D721Med (cell line): Measurements from ENCODE around the gene CDCA8.

ENCODE experiments used
- DNase-seq: peaks from one replicate; pipeline ENCODE4 v3.0.0; 2011; ENCODE audit warnings: low spot score; ENCODE audit not compliant: insufficient read length
- FAIRE-seq: peaks from 2 replicates; lab custom pipeline; 2011; peaks lifted over from hg19 to GRCh38; lab: Jason Lieb, UNC
- CTCF ChIP-seq: IDR thresholded peaks from 2 replicates; pipeline ENCODE4 v1.5.1; 2012; ENCODE audit warnings: mild to moderate bottlenecking, control low read depth; ENCODE audit not compliant: insufficient read depth; ENCODE audit errors: missing control alignments

Gene CDCA8

DNA sequence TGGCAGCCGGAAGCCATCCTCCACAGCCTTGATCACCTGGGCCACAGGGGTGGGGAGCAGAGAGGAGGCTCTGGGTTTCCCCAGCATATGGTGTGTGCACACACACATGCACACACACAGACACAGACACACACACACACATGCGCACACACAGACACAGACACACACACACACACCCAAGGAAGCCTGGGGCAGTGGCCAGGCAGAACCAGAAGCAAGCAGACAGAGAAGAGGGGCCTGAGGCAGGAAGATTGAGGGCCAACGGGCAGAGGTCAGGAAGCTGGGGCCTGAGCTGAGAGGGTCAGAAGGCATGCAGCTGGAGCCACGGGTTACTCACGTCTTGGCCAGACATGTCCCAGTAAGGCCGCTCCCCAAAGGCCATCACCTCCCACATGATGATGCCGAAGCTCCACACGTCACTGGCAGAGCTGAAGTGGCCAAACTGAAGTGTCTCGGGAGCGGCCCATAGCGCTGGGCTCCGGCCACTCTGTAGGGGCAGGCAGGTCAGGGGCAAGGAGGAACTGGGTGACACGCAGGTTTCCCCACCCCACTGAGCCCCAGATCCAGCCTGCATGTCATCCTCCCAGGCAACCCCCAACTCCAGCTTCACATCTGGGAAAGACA lies 27.4 kb downstream of the CDCA8 start:
- no peak for TF ChIP-seq CTCF
- no peak for FAIRE-seq

DNA sequence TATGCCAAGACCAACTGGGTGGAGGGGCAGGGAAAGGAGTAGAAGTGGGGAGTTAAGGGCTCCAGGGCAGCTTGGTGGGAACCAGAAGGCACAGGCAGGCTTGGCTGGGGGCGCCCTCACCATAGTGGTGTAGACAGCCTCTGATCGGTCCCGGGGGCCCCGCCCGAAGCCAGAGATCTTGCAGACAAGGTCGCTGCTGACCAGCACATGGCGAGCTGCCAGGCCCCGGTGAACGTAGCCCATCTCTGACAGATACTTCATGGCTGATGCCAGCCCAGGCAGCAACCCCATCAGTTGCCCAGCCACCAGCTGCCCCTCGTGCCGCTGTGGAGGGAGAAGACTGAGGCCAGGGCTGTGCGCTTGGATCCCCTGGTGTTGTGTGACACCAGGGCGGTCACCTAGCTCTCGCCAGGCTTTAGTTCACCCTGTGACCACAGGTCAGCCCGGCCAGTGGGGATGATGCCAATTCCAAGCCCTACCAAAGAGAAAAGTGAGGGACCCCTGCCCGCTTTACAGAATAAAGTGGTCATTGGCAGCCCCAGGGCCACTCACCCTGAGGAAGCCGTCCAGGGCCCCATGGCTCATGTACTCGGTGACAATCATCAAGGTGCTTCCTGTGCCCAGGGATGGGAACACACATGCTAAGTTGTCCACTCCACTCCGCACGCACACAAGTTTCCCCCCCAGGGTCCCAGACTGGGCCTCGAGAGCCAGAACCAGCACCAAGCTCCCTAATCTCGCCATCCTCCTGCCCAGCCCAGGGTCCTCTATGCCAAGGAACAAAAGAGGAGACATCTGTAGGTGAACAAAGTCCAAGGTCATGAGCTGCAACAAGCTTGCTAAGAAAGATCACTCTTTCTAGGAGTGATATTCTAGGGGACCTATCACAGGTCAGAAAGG lies 28.2 kb downstream of the CDCA8 start:
- TF ChIP-seq CTCF, result no peak
- FAIRE-seq (no peak), DNase-seq (no peak)

More for the DNA sequence above, 27.4 kb downstream of the CDCA8 start:
- DNase-seq, result no peak

DNA sequence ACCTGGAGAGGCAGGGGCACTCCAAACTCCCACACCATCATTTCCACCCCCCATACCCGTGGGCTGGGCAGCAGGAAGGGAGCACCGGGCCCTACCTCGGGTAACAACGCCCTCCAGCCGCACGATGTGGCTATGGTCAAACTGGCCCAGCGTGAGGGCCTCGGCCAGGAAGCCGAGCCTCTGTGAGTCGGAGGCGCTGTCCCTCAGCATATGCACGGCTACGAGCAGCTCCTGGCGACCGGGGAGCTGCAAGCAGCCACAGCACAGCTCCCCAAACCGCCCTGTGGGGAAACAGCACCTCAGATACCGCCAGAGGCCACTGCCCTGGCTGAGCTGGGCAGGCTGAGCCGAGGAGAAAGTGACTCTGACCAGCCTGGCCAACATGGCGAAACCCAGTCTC lies 29.2 kb downstream of the CDCA8 start:
- FAIRE-seq, result no peak
- no peak for DNase-seq
- TF ChIP-seq CTCF, result no peak

DNA sequence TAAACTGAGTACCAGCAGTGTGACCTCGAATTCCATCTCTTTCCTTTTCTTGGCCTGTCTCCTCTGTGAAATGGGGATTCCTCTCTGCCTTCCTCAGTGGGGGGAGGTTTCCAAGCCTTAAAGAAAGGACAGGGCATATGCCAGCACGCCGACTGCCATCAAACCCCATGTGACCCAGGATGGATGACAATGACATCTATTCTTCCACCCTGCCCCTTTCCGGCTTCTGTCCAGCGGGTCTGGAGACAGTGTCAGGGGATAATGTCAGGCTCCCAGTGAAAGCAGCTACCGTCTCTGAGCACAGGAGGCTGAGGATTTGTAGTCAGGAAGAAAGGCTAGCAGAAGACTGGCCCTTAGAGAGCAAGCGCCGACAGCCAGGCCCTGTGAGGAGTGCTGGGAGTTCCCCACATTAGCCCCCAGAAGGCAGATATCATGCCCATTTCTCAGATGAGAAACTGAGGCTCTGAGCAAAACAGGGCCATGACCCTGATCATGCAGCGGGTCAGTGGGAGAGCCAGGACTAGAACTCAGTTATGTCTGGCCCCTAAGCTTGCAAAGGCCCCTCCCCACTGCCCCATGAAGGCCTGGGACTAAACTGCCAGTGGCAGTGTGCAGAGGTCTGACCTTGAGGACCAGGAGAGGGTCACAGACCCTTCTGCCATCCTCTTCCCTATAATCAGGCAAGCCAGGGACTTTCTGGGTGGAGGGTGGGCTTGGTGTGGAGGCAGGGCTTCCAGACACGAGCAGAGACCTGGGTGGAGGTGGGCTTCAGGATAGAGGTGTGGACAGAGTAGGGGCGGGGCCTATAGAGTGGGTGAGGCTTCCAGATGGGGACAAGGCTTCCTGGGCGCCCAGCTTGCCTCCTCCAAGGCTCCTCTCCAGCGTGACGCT lies 30.1 kb downstream of the CDCA8 start:
- no peak for DNase-seq
- no peak for TF ChIP-seq CTCF
- no peak for FAIRE-seq

GRCh38 chr1:37723072-37723389 lies 30.7 kb downstream of the CDCA8 start:
- DNase-seq, result no peak
- FAIRE-seq, result no peak
- no peak for TF ChIP-seq CTCF

DNA sequence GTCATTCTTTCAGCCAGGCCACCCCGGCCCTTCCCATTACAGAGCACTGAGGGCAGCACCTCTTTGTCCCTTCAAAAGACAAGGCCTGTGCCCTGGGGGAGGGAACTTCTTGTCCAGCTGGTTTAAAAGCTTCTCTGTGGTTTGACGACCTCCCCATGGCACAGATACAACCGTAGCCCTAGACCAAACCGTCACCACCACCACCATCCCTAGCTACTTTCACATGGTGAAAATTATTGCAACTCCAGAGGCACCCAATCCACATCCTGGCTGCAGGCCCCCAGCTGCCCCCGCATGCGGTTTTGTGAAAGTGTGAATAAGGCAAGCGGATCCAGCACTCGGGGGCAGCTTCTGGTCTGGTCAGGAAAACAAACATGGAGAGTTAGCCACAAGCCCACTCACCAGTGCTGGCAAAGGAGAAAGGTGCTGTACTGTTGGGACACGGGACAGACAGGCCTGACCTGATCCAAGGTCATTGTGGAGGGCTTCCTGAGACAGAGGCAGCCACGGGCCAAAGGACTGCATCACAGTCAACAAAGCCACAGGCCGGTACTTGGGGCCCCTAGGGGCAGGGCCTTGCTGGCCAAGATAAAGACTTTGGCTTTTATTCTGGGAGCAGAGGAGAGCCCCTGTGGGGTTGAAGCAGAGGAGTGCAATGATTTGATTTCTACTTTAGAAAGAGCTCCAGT lies 31.2 kb downstream of the CDCA8 start:
- TF ChIP-seq CTCF, result no peak
- FAIRE-seq (no peak), DNase-seq (no peak)
